Subcutaneous adipose tissue (tissue), 4 donors: ENCODE measurements around the gene CLEC2D. TPM values are rescaled to one million over a fixed set of nuclear protein-coding genes. Genes with fewer than 3 reads are reported as not detected.

Experiments used
- CTCF ChIP-seq: fragments of 450-650 bp; IDR thresholded peaks from one replicate; pipeline ENCODE4 v1.5.1; 2016; ENCODE audit warnings: low read depth, mild to moderate bottlenecking, control low read depth, antibody characterized with exemption, moderate library complexity
- total RNA-seq, 4 donors: library from RNA; depleted of rRNA; stranded (reverse); fragments of >200 nt; gene quantifications; one replicate each; pipeline ENCODE4 v1.1.0, GENCODE V29; 2016

CLEC2D gene
- total RNA-seq, 4 donors from 2014 or later, result 16.0 to 23.8 (median 18.7) TPM

GRCh38 chr12:9636150-9636850 is 33.2 kb upstream of the CLEC2D start:
- no peak for TF ChIP-seq CTCF

DNA sequence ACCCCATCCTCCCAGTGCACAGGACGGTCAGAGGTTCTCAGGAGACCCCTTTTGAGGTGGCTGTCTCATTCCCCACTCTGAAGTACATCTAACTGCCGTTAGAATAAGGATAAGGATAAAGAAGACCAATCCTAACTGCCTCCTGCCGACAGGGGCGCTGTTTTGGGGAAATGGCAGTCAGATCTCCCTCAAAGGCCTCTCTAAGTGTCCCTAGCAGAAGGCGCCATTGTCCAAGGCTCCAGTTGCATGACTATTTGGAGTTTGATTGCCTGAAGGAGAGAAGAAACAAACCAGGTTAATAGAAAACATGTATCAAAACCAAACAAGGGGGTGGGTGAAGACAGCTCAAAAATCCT is 32.7 kb upstream of the CLEC2D start:
- TF ChIP-seq CTCF, result no peak

GRCh38 chr12:9640024-9640423 is 29.5 kb upstream of the CLEC2D start:
- no peak for TF ChIP-seq CTCF

GRCh38 chr12:9642606-9643265 is 26.8 kb upstream of the CLEC2D start:
- TF ChIP-seq CTCF, result no peak

DNA sequence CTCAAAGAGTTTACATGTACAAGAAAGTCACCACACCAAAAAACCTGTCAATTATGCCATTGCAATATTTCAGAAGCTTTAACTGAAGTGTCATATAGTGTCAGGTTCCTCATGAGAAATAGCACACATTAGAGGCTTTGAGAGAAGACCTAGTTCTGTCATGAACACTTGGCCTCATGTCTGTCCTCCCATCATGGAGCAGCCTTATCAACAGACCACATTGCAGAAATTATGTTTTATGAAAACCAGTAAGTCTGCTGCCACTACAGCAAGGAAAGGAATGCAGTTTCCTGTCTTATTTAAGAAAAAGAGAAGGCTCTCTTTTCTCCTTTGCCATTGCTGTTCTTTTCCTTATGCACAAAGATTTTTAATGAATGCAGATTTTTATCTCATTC is 26.2 kb upstream of the CLEC2D start:
- TF ChIP-seq CTCF, result no peak

GRCh38 chr12:9646794-9647781 is 22.4 kb upstream of the CLEC2D start:
- TF ChIP-seq CTCF, result no peak
